Measurements from ENCODE around the gene MPHOSPH6. TPM values are rescaled to one million over a fixed set of nuclear protein-coding genes. Genes with fewer than 3 reads are reported as not detected.
"Not testable (repeated sequence)": the region's sequence is repeated elsewhere in the genome, so short reads cannot be mapped to it uniquely, and the experiment has no call there.

Gene MPHOSPH6, protein sequence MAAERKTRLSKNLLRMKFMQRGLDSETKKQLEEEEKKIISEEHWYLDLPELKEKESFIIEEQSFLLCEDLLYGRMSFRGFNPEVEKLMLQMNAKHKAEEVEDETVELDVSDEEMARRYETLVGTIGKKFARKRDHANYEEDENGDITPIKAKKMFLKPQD
- 20.9 and 23.9 TPM in 2 replicates for total RNA-seq

DNA sequence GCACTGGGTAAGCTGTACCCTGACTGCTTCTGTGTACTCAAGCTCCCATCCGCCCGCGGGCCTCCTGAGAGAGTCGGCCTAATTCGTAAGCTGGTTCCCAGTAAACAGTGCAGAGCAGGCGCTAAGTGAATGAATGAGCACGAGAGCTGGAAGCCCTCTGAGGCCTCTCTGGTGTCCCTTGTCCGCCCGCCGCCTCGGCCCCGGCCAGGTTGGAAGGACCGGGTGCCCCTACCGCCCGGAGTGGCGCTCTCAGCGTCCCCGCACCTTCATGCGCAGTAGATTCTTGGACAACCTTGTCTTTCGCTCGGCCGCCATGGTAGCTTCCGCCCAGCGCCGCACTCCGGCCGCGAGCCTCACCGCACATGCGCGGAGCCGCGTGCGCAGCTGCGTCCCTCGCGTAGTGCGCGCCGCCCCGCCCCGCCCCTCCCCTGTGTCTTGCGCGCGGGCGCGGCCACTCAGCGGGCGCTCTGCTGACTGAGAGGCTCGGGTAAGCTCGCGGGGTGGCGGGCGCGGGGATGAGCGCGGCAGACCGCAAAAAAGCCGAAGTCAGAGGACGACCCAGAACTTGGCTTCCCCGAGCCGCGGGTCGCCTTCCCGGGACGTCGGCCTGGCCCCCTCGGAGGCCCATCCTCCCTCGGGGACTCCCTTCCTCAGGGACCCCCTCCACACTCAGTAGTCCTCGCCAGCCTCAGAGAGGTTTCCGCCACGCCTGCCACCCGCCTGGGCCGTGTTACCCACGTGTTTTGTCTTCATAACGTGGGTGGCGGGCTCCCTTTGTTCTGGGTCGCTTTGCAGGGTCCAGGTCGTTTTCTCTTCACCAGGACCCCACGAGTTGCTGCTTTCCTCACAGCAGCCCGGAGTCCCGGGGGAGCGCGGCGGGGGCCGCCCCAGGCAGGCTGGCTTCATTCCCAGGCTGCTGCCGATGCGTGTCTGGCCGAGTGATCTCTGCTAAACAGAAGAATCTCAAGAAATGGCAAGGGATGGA, at the start of gene MPHOSPH6:
MPHOSPH6 (minus strand) TSS at position 364 of the 985 bp plus-strand sequence; CDS start at position 315, 49 bp downstream.
- TF ChIP-seq, protein P1, sequence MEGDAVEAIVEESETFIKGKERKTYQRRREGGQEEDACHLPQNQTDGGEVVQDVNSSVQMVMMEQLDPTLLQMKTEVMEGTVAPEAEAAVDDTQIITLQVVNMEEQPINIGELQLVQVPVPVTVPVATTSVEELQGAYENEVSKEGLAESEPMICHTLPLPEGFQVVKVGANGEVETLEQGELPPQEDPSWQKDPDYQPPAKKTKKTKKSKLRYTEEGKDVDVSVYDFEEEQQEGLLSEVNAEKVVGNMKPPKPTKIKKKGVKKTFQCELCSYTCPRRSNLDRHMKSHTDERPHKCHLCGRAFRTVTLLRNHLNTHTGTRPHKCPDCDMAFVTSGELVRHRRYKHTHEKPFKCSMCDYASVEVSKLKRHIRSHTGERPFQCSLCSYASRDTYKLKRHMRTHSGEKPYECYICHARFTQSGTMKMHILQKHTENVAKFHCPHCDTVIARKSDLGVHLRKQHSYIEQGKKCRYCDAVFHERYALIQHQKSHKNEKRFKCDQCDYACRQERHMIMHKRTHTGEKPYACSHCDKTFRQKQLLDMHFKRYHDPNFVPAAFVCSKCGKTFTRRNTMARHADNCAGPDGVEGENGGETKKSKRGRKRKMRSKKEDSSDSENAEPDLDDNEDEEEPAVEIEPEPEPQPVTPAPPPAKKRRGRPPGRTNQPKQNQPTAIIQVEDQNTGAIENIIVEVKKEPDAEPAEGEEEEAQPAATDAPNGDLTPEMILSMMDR (IDR thresholded peaks at IDR 0.05; ENCODE audit: extremely low read depth, low read depth, low read length) = no peak
- DNase-seq (ENCODE audit: insufficient read length, low spot score, missing footprints) = peak; percentile 99
- H3K4me3 ChIP-seq (ENCODE audit: insufficient read depth, low read length) = peak within 1 kb of the TSS; percentile 91
- peak within 1 kb of the TSS; percentile 98 for H2AFZ ChIP-seq (ENCODE audit: low read length)
- peak within 1 kb of the TSS; percentile 98 for H3K4me2 ChIP-seq (ENCODE audit: insufficient read depth, low read length)
- peaks cover 5% of the 10 kb centered on the region for H3K36me3 ChIP-seq (ENCODE audit: insufficient read depth, low read length)
- H3K9me3 ChIP-seq (ENCODE audit: low read depth, low read length) = no peaks in the 10 kb centered on the region
- H3K27ac ChIP-seq (ENCODE audit: low read depth, low read length) = peak within 1 kb of the TSS; percentile 86
- H3K4me1 ChIP-seq (ENCODE audit: insufficient read depth, low read length) = peaks cover 8% of the 10 kb centered on the region
- H3K79me2 ChIP-seq (ENCODE audit: insufficient read depth, low read length) = peaks cover 46% of the 10 kb centered on the region
- no peaks in the 10 kb centered on the region for H4K20me1 ChIP-seq (ENCODE audit: insufficient read depth, low read length)
- peaks cover 31% of the 10 kb centered on the region for H3K27me3 ChIP-seq (ENCODE audit: insufficient read depth, low read length)

DNA sequence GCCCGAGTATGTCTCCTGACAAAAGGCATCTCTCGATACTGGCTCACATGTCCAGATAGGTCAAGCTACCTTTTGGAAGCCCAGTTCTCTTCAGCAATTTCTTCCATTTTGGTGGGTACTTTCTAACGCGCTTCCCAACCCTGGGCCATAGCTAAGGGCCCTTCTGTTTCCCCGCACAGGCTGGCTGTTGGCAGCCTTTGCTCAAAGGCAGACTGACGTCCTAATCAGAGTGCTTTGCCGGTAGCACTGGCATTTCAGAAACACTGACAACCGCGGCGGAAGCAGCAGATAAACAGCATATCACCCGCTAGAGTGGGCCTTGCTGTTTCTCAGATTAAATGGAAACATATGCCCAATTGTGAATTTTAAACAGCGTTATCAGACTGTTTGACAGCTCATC, 49.3 kb upstream of the MPHOSPH6 start:
- Histone ChIP-seq H4K20me1 (ENCODE audit: insufficient read depth, low read length) (no peaks in the 10 kb centered on the region), H3K4me1 (ENCODE audit: insufficient read depth, low read length) (no peaks in the 10 kb centered on the region), H3K36me3 (ENCODE audit: insufficient read depth, low read length) (no peaks in the 10 kb centered on the region), H3K9me3 (ENCODE audit: low read depth, low read length) (no peaks in the 10 kb centered on the region), H3K27me3 (ENCODE audit: insufficient read depth, low read length) (no peaks in the 10 kb centered on the region), H2AFZ (ENCODE audit: low read length) (no peak overlapping the region), H3K79me2 (ENCODE audit: insufficient read depth, low read length) (no peaks in the 10 kb centered on the region), H3K4me3 (ENCODE audit: insufficient read depth, low read length) (no peak overlapping the region), H3K4me2 (ENCODE audit: insufficient read depth, low read length) (no peak overlapping the region), H3K27ac (ENCODE audit: low read depth, low read length) (no peak overlapping the region)
- TF ChIP-seq, protein P1 (IDR thresholded peaks at IDR 0.05; ENCODE audit: extremely low read depth, low read depth, low read length) = no peak
- no peak for DNase-seq (ENCODE audit: insufficient read length, low spot score, missing footprints)

DNA sequence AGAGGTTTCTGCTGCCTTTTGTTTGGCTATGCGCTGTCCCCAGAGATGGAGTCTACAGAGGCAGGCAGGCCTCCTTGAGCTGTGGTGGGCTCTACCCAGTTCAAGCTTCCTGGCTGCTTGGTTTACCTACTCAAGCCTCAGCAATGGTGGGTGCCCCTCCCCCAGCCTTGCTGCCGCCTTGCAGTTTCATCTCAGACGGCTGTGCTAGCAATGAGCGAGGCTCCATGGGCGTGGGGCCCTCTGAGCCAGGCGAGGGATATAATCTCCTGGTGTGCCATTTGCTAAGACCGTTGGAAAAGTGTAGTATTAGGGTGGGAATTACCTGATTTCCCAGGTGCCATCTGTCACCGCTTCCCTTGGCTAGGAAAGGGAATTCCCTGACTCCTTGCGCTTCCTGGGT, 39.3 kb upstream of the MPHOSPH6 start:
- H2AFZ ChIP-seq (ENCODE audit: low read length); H3K36me3 ChIP-seq (ENCODE audit: insufficient read depth, low read length); H3K27me3 ChIP-seq (ENCODE audit: insufficient read depth, low read length); H3K4me1 ChIP-seq (ENCODE audit: insufficient read depth, low read length); H3K4me3 ChIP-seq (ENCODE audit: insufficient read depth, low read length); H3K9me3 ChIP-seq (ENCODE audit: low read depth, low read length); H3K79me2 ChIP-seq (ENCODE audit: insufficient read depth, low read length); H3K27ac ChIP-seq (ENCODE audit: low read depth, low read length); H3K4me2 ChIP-seq (ENCODE audit: insufficient read depth, low read length); H4K20me1 ChIP-seq (ENCODE audit: insufficient read depth, low read length); DNase-seq (ENCODE audit: insufficient read length, low spot score, missing footprints): not testable (repeated sequence)

DNA sequence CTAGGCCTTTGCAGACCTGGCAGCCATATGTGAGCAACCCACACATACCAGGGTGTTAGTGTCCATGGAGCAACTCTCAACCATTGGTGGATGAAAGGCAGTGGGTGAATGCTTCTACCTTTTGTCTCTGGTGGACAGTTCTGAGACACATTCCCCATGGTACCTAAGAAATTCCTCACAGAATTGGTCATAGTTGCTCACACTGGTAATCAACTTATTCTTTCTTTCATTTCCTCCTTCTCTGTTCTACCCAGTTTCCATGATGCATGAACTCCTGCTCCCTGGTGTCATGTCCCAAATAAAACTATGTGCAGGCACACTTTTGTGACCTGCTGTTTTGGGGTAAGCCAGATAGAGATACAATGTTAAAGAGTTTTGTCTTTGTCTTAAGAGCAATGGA, 33.2 kb upstream of the MPHOSPH6 start:
- H3K79me2 ChIP-seq (ENCODE audit: insufficient read depth, low read length) = no peaks in the 10 kb centered on the region
- H3K27me3 ChIP-seq (ENCODE audit: insufficient read depth, low read length) = no peaks in the 10 kb centered on the region
- no peaks in the 10 kb centered on the region for H3K9me3 ChIP-seq (ENCODE audit: low read depth, low read length)
- H3K27ac ChIP-seq (ENCODE audit: low read depth, low read length) = no peak overlapping the region
- H2AFZ ChIP-seq (ENCODE audit: low read length) = no peak overlapping the region
- TF ChIP-seq, protein P1 (IDR thresholded peaks at IDR 0.05; ENCODE audit: extremely low read depth, low read depth, low read length) = no peak
- no peaks in the 10 kb centered on the region for H3K36me3 ChIP-seq (ENCODE audit: insufficient read depth, low read length)
- H4K20me1 ChIP-seq (ENCODE audit: insufficient read depth, low read length) = no peaks in the 10 kb centered on the region
- no peaks in the 10 kb centered on the region for H3K4me1 ChIP-seq (ENCODE audit: insufficient read depth, low read length)
- no peak for DNase-seq (ENCODE audit: insufficient read length, low spot score, missing footprints)
- H3K4me3 ChIP-seq (ENCODE audit: insufficient read depth, low read length) = no peak overlapping the region
- H3K4me2 ChIP-seq (ENCODE audit: insufficient read depth, low read length) = no peak overlapping the region

Data from osteoblast (primary cell).